IMR-90 (cell line): ENCODE results near the gene TAX1BP1. TPM values are rescaled to one million over a fixed set of nuclear protein-coding genes. Genes with fewer than 3 reads are reported as not detected.
A peak's percentile ranks its signal among the peaks of the same experiment; 100 is the strongest.

ENCODE experiments used
- ATAC-seq: fragments of 200-7000 bp; cut with Tn5 transposase; 2 replicates; pipeline ENCODE4 v1.9.1; 2020; ENCODE audit warnings: low read depth, mild to moderate bottlenecking, moderate library complexity
- BruUV-seq: library from RNA; stranded (reverse); fragments of 400-500 nt; replicated peaks from 2 replicates; lab custom pipeline; 2021; lab: Mats Ljungman, UMichigan
- CTCF ChIA-PET: fragments of 300-600 bp; formaldehyde crosslinking; extraction: SDS; loops from one replicate; lab custom pipeline; 2021; ENCODE audit warnings: antibody characterized with exemption; lab: Yijun Ruan, JAX
- POLR2A ChIA-PET: fragments of 300-600 bp; sonication (Branson Sonifier 250); formaldehyde crosslinking; loops from one replicate; lab custom pipeline; 2022; ENCODE audit warnings: antibody characterized with exemption; ENCODE audit not compliant: unreplicated experiment; lab: Charles Lee
- DNase-seq: peaks from one replicate; pipeline ENCODE4 v3.0.0; 2013
- H2AFZ ChIP-seq: replicated peaks from 2 replicates; pipeline ENCODE3; 2013; ENCODE audit warnings: low read length, mild to moderate bottlenecking; ENCODE audit not compliant: poor library complexity
- H2AK5ac ChIP-seq: 2 replicates; pipeline ENCODE4 v1.6.1; 2013; ENCODE audit warnings: low read depth, low read length, inconsistent platforms
- H2AK9ac ChIP-seq: replicated peaks from 2 replicates; pipeline ENCODE3; 2013; ENCODE audit warnings: mild to moderate bottlenecking, low read depth, low read length, moderate library complexity; ENCODE audit not compliant: poor library complexity
- H2BK120ac ChIP-seq: 2 replicates; pipeline ENCODE4 v1.6.1; 2013; ENCODE audit warnings: low read depth, low read length, inconsistent platforms
- H2BK15ac ChIP-seq: 3 replicates; pipeline ENCODE4 v1.6.1; 2013; ENCODE audit warnings: low read depth, low read length, inconsistent platforms
- H2BK20ac ChIP-seq: 2 replicates; pipeline ENCODE4 v1.6.1; 2013; ENCODE audit warnings: low read depth, mild to moderate bottlenecking, inconsistent platforms, low read length, moderate library complexity
- H2BK5ac ChIP-seq: 2 replicates; pipeline ENCODE4 v1.6.1; 2013; ENCODE audit warnings: mild to moderate bottlenecking, low read depth, low read length, inconsistent platforms; ENCODE audit not compliant: poor library complexity, severe bottlenecking
- H3K14ac ChIP-seq: replicated peaks from 2 replicates; pipeline ENCODE4 v1.6.1; 2013; ENCODE audit warnings: low read depth, low read length, inconsistent platforms
- H3K18ac ChIP-seq: 2 replicates; pipeline ENCODE4 v1.6.1; 2013; ENCODE audit warnings: low read depth, low read length, control low read depth
- H3K23ac ChIP-seq: 2 replicates; pipeline ENCODE4 v1.6.1; 2013; ENCODE audit warnings: low read depth, low read length, inconsistent platforms
- H3K27ac ChIP-seq: 2 replicates; pipeline ENCODE4 v1.5.1; 2013; ENCODE audit warnings: mild to moderate bottlenecking, control low read depth, low read length; ENCODE audit not compliant: insufficient read depth
- H3K27me3 ChIP-seq: 2 replicates; pipeline ENCODE4 v1.6.1; 2013; ENCODE audit warnings: low read length; ENCODE audit not compliant: control insufficient read depth, insufficient read depth
- H3K36me3 ChIP-seq: 2 replicates; pipeline ENCODE4 v1.6.1; 2013; ENCODE audit warnings: low read length, mixed read lengths; ENCODE audit not compliant: control insufficient read depth, insufficient read depth
- H3K4ac ChIP-seq: 2 replicates; pipeline ENCODE4 v1.6.1; 2013; ENCODE audit warnings: low read depth, low read length, inconsistent platforms
- H3K4me1 ChIP-seq: 2 replicates; pipeline ENCODE4 v1.6.1; 2013; ENCODE audit warnings: low read length, mixed read lengths; ENCODE audit not compliant: control insufficient read depth, insufficient read depth
- H3K4me2 ChIP-seq: 2 replicates; pipeline ENCODE4 v1.6.1; 2013; ENCODE audit warnings: low read depth, mild to moderate bottlenecking, control low read depth, low read length, moderate library complexity
- H3K4me3 ChIP-seq: 2 replicates; pipeline ENCODE4 v1.5.1; 2013; ENCODE audit warnings: low read depth, mild to moderate bottlenecking, control low read depth, low read length, moderate library complexity; ENCODE audit not compliant: insufficient read depth
- H3K56ac ChIP-seq: 2 replicates; pipeline ENCODE4 v1.6.1; 2013; ENCODE audit warnings: low read length, inconsistent platforms; ENCODE audit not compliant: insufficient read depth; ENCODE audit errors: extremely low read depth
- H3K79me1 ChIP-seq, 2 experiments: 2 replicates each; pipeline ENCODE4 v1.6.1; 2013; ENCODE audit warnings: low read length in 2 of 2, inconsistent platforms in 1 of 2, low read depth in 1 of 2
- H3K9ac ChIP-seq: 2 replicates; pipeline ENCODE4 v1.6.1; 2013; ENCODE audit warnings: low read depth, low read length, control low read depth
- H3K9me1 ChIP-seq: 2 replicates; pipeline ENCODE4 v1.6.1; 2013; ENCODE audit warnings: low read length, inconsistent platforms; ENCODE audit not compliant: insufficient read depth
- H3K9me3 ChIP-seq: 2 replicates; pipeline ENCODE4 v1.6.1; 2013; ENCODE audit warnings: low read length; ENCODE audit not compliant: control insufficient read depth, insufficient read depth
- H4K20me1 ChIP-seq: 2 replicates; pipeline ENCODE4 v1.6.1; 2013; ENCODE audit warnings: low read length, inconsistent platforms; ENCODE audit not compliant: insufficient read depth
- H4K5ac ChIP-seq: 2 replicates; pipeline ENCODE4 v1.6.1; 2013; ENCODE audit warnings: mild to moderate bottlenecking, low read depth, low read length, control low read depth
- H4K8ac ChIP-seq, 2 experiments: 2 replicates each; pipeline ENCODE4 v1.6.1; 2013; ENCODE audit warnings: low read depth in 2 of 2, low read length in 2 of 2, control low read depth in 1 of 2, inconsistent platforms in 1 of 2
- H4K91ac ChIP-seq: 2 replicates; pipeline ENCODE4 v1.6.1; 2013; ENCODE audit warnings: low read depth, low read length, inconsistent platforms; ENCODE audit not compliant: insufficient read depth
- BHLHE40 ChIP-seq: fragments of 150-350 bp; IDR thresholded peaks from 2 replicates; pipeline ENCODE4 v1.6.1; 2016; ENCODE audit warnings: mild to moderate bottlenecking, low read depth, low read length
- CEBPB ChIP-seq: IDR thresholded peaks from 2 replicates; pipeline ENCODE4 v1.6.1; 2012; ENCODE audit warnings: low read depth, low read length, improper control_type of control experiment
- CHD1 ChIP-seq: IDR thresholded peaks from 2 replicates; pipeline ENCODE4 v1.6.1; 2012; ENCODE audit warnings: low read depth, low read length, improper control_type of control experiment
- ELK1 ChIP-seq: fragments of 150-350 bp; IDR thresholded peaks from 2 replicates; pipeline ENCODE4 v1.6.1; 2016; ENCODE audit warnings: low read depth, mild to moderate bottlenecking, low read length, moderate library complexity, borderline replicate concordance
- FOS ChIP-seq: fragments of 150-350 bp; IDR thresholded peaks from 2 replicates; pipeline ENCODE4 v1.6.1; 2016; ENCODE audit warnings: low read depth, low read length
- MAFK ChIP-seq: IDR thresholded peaks from 2 replicates; pipeline ENCODE4 v1.6.1; 2012; ENCODE audit warnings: low read depth, low read length, improper control_type of control experiment
- MAZ ChIP-seq: IDR thresholded peaks from 2 replicates; pipeline ENCODE4 v1.6.1; 2012; ENCODE audit warnings: low read depth, mild to moderate bottlenecking, low read length, improper control_type of control experiment, moderate library complexity, borderline replicate concordance
- MXI1 ChIP-seq: IDR thresholded peaks from 2 replicates; pipeline ENCODE4 v1.6.1; 2012; ENCODE audit warnings: low read depth, mild to moderate bottlenecking, low read length, moderate library complexity, borderline replicate concordance
- NFE2L2 ChIP-seq: fragments of 150-350 bp; IDR thresholded peaks from 2 replicates; pipeline ENCODE4 v1.6.1; 2016; ENCODE audit warnings: low read depth, mild to moderate bottlenecking, low read length
- POLR2A ChIP-seq: IDR thresholded peaks from 2 replicates; pipeline ENCODE4 v1.6.1; 2012; ENCODE audit warnings: mild to moderate bottlenecking, low read depth, low read length
- RAD21 ChIP-seq: IDR thresholded peaks from 2 replicates; pipeline ENCODE4 v1.6.1; 2012; ENCODE audit warnings: low read length, improper control_type of control experiment
- RCOR1 ChIP-seq: IDR thresholded peaks from 2 replicates; pipeline ENCODE4 v1.6.1; 2012; ENCODE audit warnings: mild to moderate bottlenecking, low read length, improper control_type of control experiment; ENCODE audit not compliant: insufficient replicate concordance
- SMC3 ChIP-seq: fragments of 150-350 bp; IDR thresholded peaks from 2 replicates; pipeline ENCODE4 v1.6.1; 2016; ENCODE audit warnings: low read depth, mild to moderate bottlenecking, antibody characterized with exemption, low read length, moderate library complexity
- USF2 ChIP-seq: fragments of 150-350 bp; IDR thresholded peaks from 2 replicates; pipeline ENCODE4 v1.6.1; 2017; ENCODE audit warnings: mild to moderate bottlenecking, antibody characterized with exemption, low read length, low read depth
- WGBS, 2 experiments: methylation state at CpG; one replicate each; pipeline versions ENCODE4 v1.1.5 to v1.1.7; 2013; ENCODE audit warnings: missing lambda C conversion rate in 2 of 2; ENCODE audit not compliant: insufficient read length in 1 of 2; ENCODE audit errors: extremely low coverage in 2 of 2; 5-methylcytosine and 5-hydroxymethylcytosine counted together
- dilution Hi-C: fragments of 300-500 bp; cut with HindIII; formaldehyde crosslinking; loops from one replicate; pipeline ENCODE4 v1.14.3; 2018; ENCODE audit warnings: low sequenced_read_pairs; ENCODE audit not compliant: unreplicated experiment
- in situ Hi-C: fragments of 300-500 bp; cut with MboI; formaldehyde crosslinking; loops from 3 replicates; pipeline ENCODE4 v1.14.3; 2019; ENCODE audit warnings: low sequenced_read_pairs, inconsistent platforms, mixed read lengths
- intact Hi-C: fragments of 100-400 bp; cut with micrococcal nuclease; formaldehyde crosslinking; loops from 2 replicates; pipeline ENCODE4 v1.10.0; 2022
- polyA plus RNA-seq, 3 experiments: library from polyadenylated mRNA; depleted of rRNA; stranded (reverse); fragments of >200 nt; gene quantifications; 2 replicates each; pipeline ENCODE4 v1.2.3, GENCODE V29; 2012; ENCODE audit warnings: low replicate concordance in 1 of 3
- total RNA-seq: library from RNA; depleted of rRNA; stranded (reverse); fragments of >200 nt; gene quantifications from 2 replicates; pipeline ENCODE4 v1.2.3, GENCODE V29; 2012

The TAX1BP1 gene
- total and polyA plus RNA-seq, 2 of the 4 experiments (the other 2 are of a cell fraction): 49.0 to 52.7 TPM

- Histone ChIP-seq H3K14ac (no peak overlapping the region), H2AK9ac (no peak overlapping the region), H3K36me3 (no peaks in the 10 kb centered on the region), H2BK120ac (no peak overlapping the region), H3K56ac (no peak overlapping the region), H2AFZ (no peak overlapping the region), H4K20me1 (no peaks in the 10 kb centered on the region), H3K23ac (no peak overlapping the region), H3K9me1 (no peaks in the 10 kb centered on the region), H4K91ac (no peak overlapping the region), H3K4ac (no peak overlapping the region), H2BK5ac (no peak overlapping the region), H2BK20ac (no peak overlapping the region), H3K4me3 (no peak overlapping the region), H2AK5ac (no peak overlapping the region), H3K9ac (no peak overlapping the region), H3K4me2 (peak overlapping the region; percentile 8; the same call in 1 of the 2 replicates), H3K9me3 (peaks cover 2% of the 10 kb centered on the region; the same call in 1 of the 2 replicates), H4K8ac (no peak overlapping the region), H3K27ac (no peak overlapping the region), H3K79me1 (no peaks in the 10 kb centered on the region), H3K18ac (no peak overlapping the region), H3K27me3 (no peaks in the 10 kb centered on the region), H3K4me1 (peaks cover 3% of the 10 kb centered on the region; the same call in 1 of the 2 replicates), H4K5ac (no peak overlapping the region), H2BK15ac (no peak overlapping the region)
- ChIA-PET CTCF (no interaction called here), POLR2A (no interaction called here)
- in situ Hi-C loops: no loop called here
- BruUV-seq: no TSS peak
- ATAC-seq (peak; percentile 82), DNase-seq (peak; percentile 85)
- intact Hi-C loops: no loop called here
- dilution Hi-C loops: no loop called here
- WGBS, 2 experiments: 50% methylated on average over 2 of the region's 2 CpGs; no CpG with 5 or more reads in 1 of the 2 experiments
- TF ChIP-seq RAD21: no peak
- no peak for TF ChIP-seq MAFK
- no peak for TF ChIP-seq NFE2L2
- TF ChIP-seq BHLHE40: no peak
- TF ChIP-seq CHD1: no peak
- peak; percentile 64 for TF ChIP-seq CEBPB
- TF ChIP-seq RCOR1: no peak
- TF ChIP-seq ELK1: no peak
- TF ChIP-seq MXI1: no peak
- no peak for TF ChIP-seq MAZ
- TF ChIP-seq USF2: no peak
- peak; percentile 53 for TF ChIP-seq FOS
- no peak for TF ChIP-seq POLR2A
- no peak for TF ChIP-seq SMC3
These were observed 30.6 kb upstream of the TAX1BP1 start for GRCh38 chr7:27709137-27710075.
